GM13976 (cell line): Measurements from ENCODE around the gene LPP.

ENCODE experiments used
- DNase-seq: peaks from one replicate; pipeline ENCODE4 v3.0.0; 2012; ENCODE audit warnings: low spot score
- CTCF ChIP-seq: IDR thresholded peaks from 2 replicates; pipeline ENCODE4 v1.5.1; 2012; ENCODE audit warnings: borderline replicate concordance, mild to moderate bottlenecking; ENCODE audit not compliant: insufficient read depth; ENCODE audit errors: extremely low read depth, missing control alignments, control extremely low read depth
- in situ Hi-C: fragments of 300-500 bp; cut with MboI; formaldehyde crosslinking; loops from one replicate; pipeline ENCODE4 v1.12.0; 2022; ENCODE audit warnings: low sequenced_read_pairs, mixed read lengths, inconsistent platforms; ENCODE audit not compliant: unreplicated experiment

Gene LPP

GRCh38 chr3:188497021-188497420 is 343.1 kb downstream of the LPP start:
- no peak for TF ChIP-seq CTCF
- in situ Hi-C loops = no loop called here
- no peak for DNase-seq

- in situ Hi-C loops = no loop called here
- TF ChIP-seq CTCF = no peak
- DNase-seq = no peak
Measured at GRCh38 chr3:188503647-188504046, 349.7 kb downstream of the LPP start.

GRCh38 chr3:188505151-188505550 is 351.2 kb downstream of the LPP start:
- in situ Hi-C loops = no loop called here
- no peak for DNase-seq
- TF ChIP-seq CTCF = no peak

- DNase-seq = no peak
- no peak for TF ChIP-seq CTCF
- in situ Hi-C loops = no loop called here
Measured at GRCh38 chr3:188505911-188506310, 352.0 kb downstream of the LPP start.

GRCh38 chr3:188506446-188506845 is 352.5 kb downstream of the LPP start:
- TF ChIP-seq CTCF = no peak
- in situ Hi-C loops = no loop called here
- no peak for DNase-seq

GRCh38 chr3:188507244-188507720 is 353.3 kb downstream of the LPP start:
- no peak for TF ChIP-seq CTCF
- DNase-seq = no peak
- in situ Hi-C loops = no loop called here

GRCh38 chr3:188508454-188508853 is 354.5 kb downstream of the LPP start:
- no peak for TF ChIP-seq CTCF
- no peak for DNase-seq
- in situ Hi-C loops = no loop called here
